Head of caudate nucleus (tissue), 42 donors: ENCODE measurements around the gene EGFLAM.
"Not testable (repeated sequence)": the region's sequence is repeated elsewhere in the genome, so short reads cannot be mapped to it uniquely, and the experiment has no call there.

Source experiments
- DNase-seq, 42 donors: peaks; one replicate each; pipeline versions ENCODE4 v3.0.0 to v3.0.0-alpha.2; 2020 to 2021; ENCODE audit warnings: mixed read lengths in 7 of 42
- intact Hi-C: fragments of 100-400 bp; cut with DNase I; formaldehyde crosslinking; loops from one replicate; pipeline ENCODE4 v1.15.0; 2022

The EGFLAM gene

GRCh38 chr5:38317868-38318267 lies 59.5 kb downstream of the EGFLAM start:
- DNase-seq = no peak
- intact Hi-C loops = no loop called here

GRCh38 chr5:38319491-38319890 lies 61.1 kb downstream of the EGFLAM start:
- DNase-seq = no peak
- intact Hi-C loops = no loop called here

- intact Hi-C loops = no loop called here
- DNase-seq = no peak
These were observed 63.6 kb downstream of the EGFLAM start for GRCh38 chr5:38321978-38322377.

- intact Hi-C loops = no loop called here
- DNase-seq = no peak
These were observed 65.4 kb downstream of the EGFLAM start for GRCh38 chr5:38323645-38324295.

GRCh38 chr5:38329132-38329715 lies 70.9 kb downstream of the EGFLAM start:
- intact Hi-C loops = no loop called here
- DNase-seq = no peak

- DNase-seq = no peak
- intact Hi-C loops = no loop called here
These were observed 71.8 kb downstream of the EGFLAM start for GRCh38 chr5:38330207-38330606.

GRCh38 chr5:38331831-38332230 lies 73.5 kb downstream of the EGFLAM start:
- intact Hi-C loops = no loop called here
- no peak for DNase-seq

DNA sequence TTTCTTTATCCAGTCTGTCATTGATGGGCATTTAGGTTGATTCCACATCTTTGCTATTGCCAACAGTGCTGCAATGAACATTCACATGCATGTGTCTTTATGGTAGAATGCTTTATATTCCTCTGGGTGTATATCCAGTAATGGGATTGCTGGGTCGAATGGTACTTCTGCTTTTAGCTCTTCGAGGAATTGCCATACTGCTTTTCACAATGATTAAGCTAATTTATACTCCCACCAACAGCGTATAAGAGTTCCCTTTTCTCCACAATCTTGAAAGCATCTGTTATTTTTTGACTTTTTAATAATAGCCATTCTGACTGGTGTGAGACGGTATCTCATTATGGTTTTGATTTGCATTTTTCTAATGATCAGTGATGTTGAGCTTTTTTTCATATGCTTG lies 74.8 kb downstream of the EGFLAM start:
- intact Hi-C loops, DNase-seq: not testable (repeated sequence)

GRCh38 chr5:38338455-38338854 lies 80.1 kb downstream of the EGFLAM start:
- intact Hi-C loops = no loop called here
- DNase-seq = no peak

GRCh38 chr5:38339446-38339845 lies 81.1 kb downstream of the EGFLAM start:
- intact Hi-C loops = no loop called here
- DNase-seq = no peak

GRCh38 chr5:38341056-38341455 lies 82.7 kb downstream of the EGFLAM start:
- DNase-seq = no peak
- intact Hi-C loops = no loop called here

DNA sequence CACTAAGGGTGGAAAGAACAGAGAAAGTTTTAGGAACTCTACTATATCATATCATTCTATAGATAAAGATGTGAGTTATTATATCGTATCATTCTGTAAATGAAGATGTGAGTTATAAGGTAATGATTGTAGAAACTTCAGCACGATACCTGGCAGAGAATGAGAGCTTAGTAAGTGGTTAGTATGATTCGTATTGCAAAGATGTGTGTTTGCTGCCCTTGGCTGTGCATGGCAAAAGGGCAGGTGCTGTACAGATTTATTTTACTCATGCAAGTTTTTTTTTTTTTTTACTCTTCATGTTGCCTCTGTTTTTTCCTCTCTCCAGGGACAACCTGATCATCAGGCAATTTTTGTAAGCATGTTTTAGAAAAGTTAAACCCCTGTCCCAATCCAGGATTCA lies 83.3 kb downstream of the EGFLAM start:
- intact Hi-C loops = no loop called here
- DNase-seq = no peak

DNA sequence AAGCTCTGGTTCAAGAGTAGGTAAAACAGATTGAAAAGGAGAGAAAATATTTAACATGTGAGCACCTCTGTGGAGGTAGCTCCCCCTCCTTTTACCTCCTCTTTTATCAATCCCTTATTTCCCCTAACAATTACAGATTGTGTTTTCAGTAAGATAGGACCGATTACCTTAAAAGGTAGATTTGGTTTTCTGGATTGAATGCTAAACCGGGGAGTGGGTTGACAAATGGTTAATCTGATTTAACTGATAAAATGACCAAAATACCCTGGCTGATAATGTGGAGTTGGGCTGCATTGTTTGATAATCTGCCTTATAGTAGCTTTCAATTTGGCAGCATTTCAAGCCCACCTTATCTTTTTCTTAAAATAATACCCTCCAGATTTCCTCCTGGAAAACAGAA lies 83.9 kb downstream of the EGFLAM start:
- intact Hi-C loops = no loop called here
- DNase-seq = no peak

DNA sequence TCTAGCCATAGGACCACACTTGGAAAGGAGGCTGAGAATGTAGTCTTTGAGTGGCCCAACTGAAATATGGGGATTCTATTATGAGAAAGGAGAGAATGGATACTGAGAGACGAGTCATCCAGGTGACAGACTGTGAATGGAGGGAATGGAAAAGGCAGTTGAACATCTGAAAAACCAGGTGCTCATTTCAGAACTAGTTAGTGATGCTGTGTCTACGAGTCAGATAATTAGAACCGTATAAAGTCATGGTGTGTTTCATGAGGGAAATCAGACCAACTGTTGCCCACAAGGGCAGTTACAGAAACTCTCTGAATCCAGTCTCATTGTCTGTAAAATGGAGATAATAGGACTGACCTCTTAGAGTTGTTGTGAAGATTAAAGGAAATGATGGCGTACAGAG lies 86.5 kb downstream of the EGFLAM start:
- DNase-seq = no peak
- intact Hi-C loops = no loop called here

GRCh38 chr5:38346593-38346992 lies 88.2 kb downstream of the EGFLAM start:
- DNase-seq = no peak
- intact Hi-C loops = no loop called here

- intact Hi-C loops = no loop called here
- DNase-seq = no peak
These were observed 88.8 kb downstream of the EGFLAM start for GRCh38 chr5:38347040-38347763.

- no peak for DNase-seq
- intact Hi-C loops = no loop called here
These were observed 89.5 kb downstream of the EGFLAM start for GRCh38 chr5:38347896-38348295.

GRCh38 chr5:38360323-38361061 lies 102.1 kb downstream of the EGFLAM start:
- no peak for DNase-seq
- intact Hi-C loops = no loop called here

- intact Hi-C loops = no loop called here
- DNase-seq = no peak
These were observed 104.4 kb downstream of the EGFLAM start for GRCh38 chr5:38362713-38363112.

GRCh38 chr5:38364825-38365224 lies 106.5 kb downstream of the EGFLAM start:
- no peak for DNase-seq
- intact Hi-C loops = no loop called here
